Activated naive CD8-positive, alpha-beta T cell treated with anti-CD3 and anti-CD28 coated beads, Interleukin-2, amount 10 ng/mL, durations not matched to agents 7 days and 5 days (primary cell): ENCODE data around the gene TMEM184B. TPM values are rescaled to one million over a fixed set of nuclear protein-coding genes. Genes with fewer than 3 reads are reported as not detected.

Source experiments
- ATAC-seq: fragments of 150-1000 bp; cut with Tn5 transposase; one replicate; pipeline ENCODE4 v1.10.0; 2021; ENCODE audit warnings: low read depth, moderate library complexity
- POLR2A ChIA-PET: fragments of 350-600 bp; sonication (Branson Sonifier 250); formaldehyde crosslinking; loops from one replicate; lab custom pipeline; 2021; ENCODE audit warnings: antibody characterized with exemption; lab: Charles Lee
- DNase-seq: peaks from one replicate; pipeline ENCODE4 v3.0.0; 2021
- H3K27ac Mint-ChIP-seq: one replicate; pipeline ENCODE4 v1.8.0; 2022; ENCODE audit warnings: mild to moderate bottlenecking, mixed read lengths
- H3K27me3 Mint-ChIP-seq: one replicate; pipeline ENCODE4 v1.8.0; 2022; ENCODE audit warnings: mild to moderate bottlenecking, moderate library complexity, mixed read lengths
- H3K36me3 Mint-ChIP-seq: one replicate; pipeline ENCODE4 v1.8.0; 2021; ENCODE audit warnings: mild to moderate bottlenecking, mixed read lengths
- H3K4me1 Mint-ChIP-seq: one replicate; pipeline ENCODE4 v1.8.0; 2021; ENCODE audit warnings: mixed read lengths
- H3K4me3 Mint-ChIP-seq: one replicate; pipeline ENCODE4 v1.8.0; 2022; ENCODE audit warnings: mild to moderate bottlenecking, moderate library complexity, mixed read lengths
- H3K9me3 Mint-ChIP-seq: one replicate; pipeline ENCODE4 v1.8.0; 2021; ENCODE audit warnings: mixed read lengths
- total RNA-seq, 2 experiments: library from RNA; stranded (reverse); gene quantifications; one replicate each; pipeline ENCODE4 v1.2.3, GENCODE V29; 2021

Gene TMEM184B
- total RNA-seq, 2 experiments from 2014 or later, result 29.7 to 31.5 TPM

DNA sequence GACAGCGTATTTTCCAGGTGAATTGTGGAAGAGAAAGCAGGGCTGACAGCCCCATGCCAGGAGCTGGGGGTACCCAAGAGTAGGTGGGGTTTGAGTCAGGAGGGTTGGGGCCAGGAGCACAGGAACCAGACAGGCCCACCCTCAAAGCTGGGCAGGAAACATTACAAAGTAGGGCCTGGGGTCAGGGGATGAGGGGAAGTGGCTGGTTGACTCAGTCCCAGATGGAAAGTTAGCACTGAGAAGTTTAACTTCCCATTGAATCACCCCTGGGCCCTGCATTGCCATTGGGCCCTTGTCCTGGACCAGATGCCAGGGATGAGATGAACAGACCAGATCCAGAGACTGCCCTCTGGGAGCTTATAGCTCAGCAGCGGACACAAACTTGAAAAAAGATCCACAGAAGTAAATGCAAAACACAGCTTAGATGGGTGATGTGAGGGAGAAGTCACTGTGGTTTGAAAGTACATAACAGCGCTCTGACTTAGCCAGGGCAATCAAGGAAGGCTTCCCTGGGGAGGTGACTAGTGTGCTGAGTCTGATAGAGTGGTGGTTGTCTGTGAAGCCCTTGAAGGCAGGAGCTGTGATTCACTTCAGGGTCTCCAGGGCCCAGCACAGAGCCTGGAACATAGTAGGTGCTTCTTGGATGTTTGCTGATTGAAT is 68.8 kb downstream of the TMEM184B start:
- H3K36me3 Mint-ChIP-seq, result peaks cover 2% of the 10 kb centered on the region
- no peak for ATAC-seq
- peak overlapping the region; percentile 26 for H3K27ac Mint-ChIP-seq
- no peaks in the 10 kb centered on the region for H3K9me3 Mint-ChIP-seq
- no peaks in the 10 kb centered on the region for H3K27me3 Mint-ChIP-seq
- POLR2A ChIA-PET, result interaction anchor here (0.7 to 5.5 kb wide), 5 partner anchors 9 to 399 kb away, joined by 4 to 78 read pairs (median 5); partner anchors contain the start of gene PLA2G6
- no peak for DNase-seq
- peak overlapping the region; percentile 90 for H3K4me3 Mint-ChIP-seq
- H3K4me1 Mint-ChIP-seq, result peaks cover 37% of the 10 kb centered on the region

DNA sequence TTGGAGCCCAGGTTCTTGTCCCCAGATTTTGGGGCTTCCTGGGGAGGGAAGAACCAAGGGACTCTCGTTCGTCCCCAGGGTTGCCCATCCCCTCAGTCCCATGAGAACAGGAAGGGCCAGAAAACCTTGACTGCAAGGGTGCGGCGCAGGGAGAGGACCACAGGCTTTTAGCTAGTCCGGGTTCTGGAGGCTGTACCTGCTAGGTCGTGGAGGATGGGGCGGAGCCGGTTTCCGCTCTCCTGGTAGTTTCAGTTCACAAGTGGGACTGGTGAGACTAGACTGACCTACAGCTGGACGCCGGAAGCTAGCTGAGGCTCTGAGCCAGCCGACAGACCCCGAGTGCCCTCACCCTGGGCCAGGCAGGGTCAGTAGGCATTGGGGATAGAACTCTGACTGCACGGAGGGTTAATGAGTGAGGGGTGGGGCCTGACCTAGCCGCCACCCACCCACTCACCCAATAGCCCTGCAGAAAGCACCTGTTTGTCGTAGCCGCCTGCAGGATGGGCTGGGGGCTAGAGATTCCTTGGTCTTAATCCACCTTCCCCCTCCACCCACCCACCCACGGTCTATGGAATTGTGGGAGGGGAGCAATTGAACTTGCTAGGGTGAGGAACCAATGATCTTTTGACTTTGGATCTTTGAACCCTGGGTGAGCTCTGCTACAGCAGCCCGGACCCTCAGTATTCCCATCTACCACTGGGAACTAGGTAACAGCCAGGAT is 69.6 kb downstream of the TMEM184B start:
- Mint-ChIP-seq H3K4me1 (peaks cover 36% of the 10 kb centered on the region), H3K27me3 (no peaks in the 10 kb centered on the region), H3K9me3 (no peaks in the 10 kb centered on the region), H3K36me3 (peaks cover 2% of the 10 kb centered on the region), H3K27ac (peak overlapping the region; percentile 82), H3K4me3 (peak overlapping the region; percentile 90)
- ATAC-seq (peak; percentile 8), DNase-seq (peak; percentile 68)
- POLR2A ChIA-PET, result interaction anchor here (0.5 to 5.5 kb wide), 6 partner anchors 23 to 818 kb away, joined by 3 to 78 read pairs (median 5); partner anchors contain the start of genes APOBEC3D and PLA2G6

DNA sequence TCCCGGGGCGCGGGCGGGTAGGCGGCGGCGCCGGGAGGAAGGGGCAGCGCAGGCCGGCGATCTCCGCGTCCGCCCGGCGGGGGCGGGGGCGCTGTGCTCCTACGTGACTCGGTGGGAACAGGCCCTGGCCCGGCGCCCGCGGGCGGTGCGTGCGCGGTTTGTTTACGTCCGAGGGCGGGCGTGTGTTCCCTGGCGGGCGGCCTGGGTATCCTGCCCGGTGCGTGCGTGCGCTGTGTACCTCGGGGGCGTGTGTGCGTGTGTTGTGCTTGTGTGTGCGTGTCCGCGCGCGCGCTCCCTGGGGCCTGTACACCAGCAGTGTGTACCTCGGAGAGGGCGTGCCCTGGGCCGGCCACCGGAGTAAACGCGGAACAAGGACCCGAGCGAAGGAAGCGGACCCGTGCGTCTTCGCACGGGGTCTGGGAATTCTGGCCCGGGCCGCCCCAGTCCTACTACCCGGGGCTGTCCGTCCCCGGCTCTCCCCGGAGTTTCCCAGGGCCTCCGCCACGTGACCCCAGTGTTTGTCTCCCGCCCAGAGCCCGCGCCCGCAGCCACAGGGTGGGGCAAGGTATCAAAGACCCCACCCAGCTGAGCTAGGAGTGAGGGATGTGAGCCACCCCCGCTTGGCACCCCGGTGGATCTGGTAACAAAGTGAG is 70.2 kb downstream of the TMEM184B start:
- H3K4me3 Mint-ChIP-seq, result peak overlapping the region; percentile 90
- POLR2A ChIA-PET, result interaction anchor here (1.0 to 5.5 kb wide), 6 partner anchors 10 to 112 kb away, joined by 3 to 78 read pairs (median 7); partner anchors contain the start of gene PLA2G6
- H3K36me3 Mint-ChIP-seq, result peaks cover 2% of the 10 kb centered on the region
- peak overlapping the region; percentile 82 for H3K27ac Mint-ChIP-seq
- ATAC-seq (peak; percentile 17), DNase-seq (peak; percentile 77)
- H3K4me1 Mint-ChIP-seq, result peaks cover 34% of the 10 kb centered on the region
- H3K9me3 Mint-ChIP-seq, result no peaks in the 10 kb centered on the region
- no peaks in the 10 kb centered on the region for H3K27me3 Mint-ChIP-seq

DNA sequence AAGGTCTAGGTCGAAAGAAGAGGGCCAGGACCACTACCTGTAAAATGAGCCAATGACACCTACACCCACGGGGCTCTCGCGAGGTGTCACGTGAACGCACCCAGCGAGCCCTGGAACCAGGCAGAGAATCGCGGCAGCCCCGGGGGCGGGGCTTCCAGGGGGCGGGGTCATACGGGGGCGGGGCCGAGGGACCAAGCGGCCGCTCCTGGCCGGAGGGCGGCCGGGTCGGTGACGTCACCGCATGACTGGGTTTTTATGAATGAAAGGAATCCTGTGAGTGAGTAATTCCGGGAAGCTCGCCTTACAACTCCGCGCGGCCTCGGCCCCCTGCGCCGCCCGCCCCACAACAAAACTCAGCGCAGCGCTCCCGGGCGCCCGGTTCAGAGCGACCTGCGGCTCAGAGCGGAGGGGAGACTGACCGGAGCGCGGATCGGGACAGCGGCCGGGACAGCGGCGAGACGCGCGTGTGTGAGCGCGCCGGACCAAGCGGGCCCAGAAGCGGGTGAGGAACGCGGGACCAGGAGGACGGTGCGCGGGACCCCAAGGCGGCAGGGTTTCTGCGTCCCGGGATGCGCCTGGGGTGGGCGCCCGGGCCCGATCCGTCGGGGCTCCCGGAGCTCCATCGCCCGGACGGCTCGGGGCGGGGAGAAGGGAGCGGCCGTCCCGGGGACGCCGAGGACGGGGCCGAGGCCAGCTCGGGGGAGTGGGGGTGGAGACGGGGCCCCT is 70.9 kb downstream of the TMEM184B start, which contains the start of gene MAFF:
MAFF (plus strand) TSS at position 284 of the 726 bp plus-strand sequence. CDS start 11,860 bp downstream, outside the sequence.
- H3K36me3 Mint-ChIP-seq, result peaks cover 2% of the 10 kb centered on the region
- H3K27ac Mint-ChIP-seq, result peak within 1 kb of the TSS; percentile 98
- no peaks in the 10 kb centered on the region for H3K27me3 Mint-ChIP-seq
- peak within 1 kb of the TSS; percentile 90 for H3K4me3 Mint-ChIP-seq
- ATAC-seq (peak; percentile 72), DNase-seq (peak; percentile 90)
- H3K9me3 Mint-ChIP-seq, result no peaks in the 10 kb centered on the region
- POLR2A ChIA-PET, result interaction anchor here (0.7 to 5.5 kb wide), 15 partner anchors 9 to 306 kb away, joined by 3 to 78 read pairs (median 4); partner anchors contain the start of genes PICK1 and PLA2G6
- peaks cover 34% of the 10 kb centered on the region for H3K4me1 Mint-ChIP-seq

DNA sequence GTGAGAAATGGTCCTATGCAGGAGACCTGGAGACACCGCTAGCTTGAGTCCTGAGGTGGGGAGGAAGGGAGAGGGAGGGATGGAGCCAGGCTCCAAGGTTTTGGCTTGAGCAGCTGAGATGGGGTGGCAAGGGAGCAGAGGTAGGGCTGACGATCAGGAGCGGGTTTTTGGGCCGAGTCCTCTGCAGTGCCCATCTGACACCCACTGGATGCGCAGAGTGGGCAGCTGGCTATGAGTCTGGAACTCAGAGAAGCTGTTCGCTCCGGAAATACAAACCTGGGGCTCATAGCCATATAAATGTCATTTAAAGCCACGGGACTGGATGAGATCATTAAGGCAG is 71.5 kb downstream of the TMEM184B start:
- H3K27ac Mint-ChIP-seq, result peak overlapping the region; percentile 98
- no peak for ATAC-seq
- H3K9me3 Mint-ChIP-seq, result no peaks in the 10 kb centered on the region
- peaks cover 34% of the 10 kb centered on the region for H3K4me1 Mint-ChIP-seq
- H3K27me3 Mint-ChIP-seq, result no peaks in the 10 kb centered on the region
- POLR2A ChIA-PET, result interaction anchor here (0.7 to 5.5 kb wide), 15 partner anchors 8 to 305 kb away, joined by 3 to 78 read pairs (median 3); partner anchors contain the start of genes PICK1 and PLA2G6
- DNase-seq, result no peak
- H3K36me3 Mint-ChIP-seq, result peaks cover 2% of the 10 kb centered on the region
- H3K4me3 Mint-ChIP-seq, result peak overlapping the region; percentile 85

DNA sequence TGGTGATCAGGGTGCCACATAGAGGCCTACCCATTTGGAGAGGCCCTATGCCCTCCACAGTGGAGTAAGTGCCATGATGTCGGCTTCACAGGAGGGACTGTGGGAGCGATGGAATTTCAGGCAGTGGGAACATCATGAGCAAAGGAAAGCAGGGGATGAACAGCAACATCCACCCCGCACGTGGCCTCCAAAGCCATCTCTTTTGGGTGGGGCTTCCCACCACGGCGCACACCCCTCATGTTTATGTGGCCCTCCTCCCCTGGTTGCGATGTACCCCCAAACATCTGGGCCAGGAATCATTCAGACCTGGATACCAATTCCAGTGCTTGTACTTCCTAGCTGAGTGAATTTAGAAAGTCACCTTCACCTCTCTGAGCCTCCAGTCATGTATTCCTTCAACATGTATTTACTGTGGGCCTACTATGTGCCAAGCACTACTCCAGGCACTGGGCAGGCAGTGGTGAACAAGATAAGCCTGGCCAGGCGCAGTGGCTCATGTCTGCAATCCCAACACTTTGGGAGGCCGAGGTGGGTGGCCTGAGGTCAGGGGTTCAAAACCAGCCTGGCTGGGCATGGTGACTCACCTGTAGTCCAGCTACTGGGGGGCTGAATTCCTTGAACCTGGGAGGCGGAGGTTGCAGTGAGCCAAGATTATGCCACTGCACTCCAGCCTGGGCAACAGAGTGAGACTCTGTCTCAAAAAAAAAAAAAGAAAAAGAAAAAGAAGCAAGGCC is 72.8 kb downstream of the TMEM184B start:
- DNase-seq, result no peak
- POLR2A ChIA-PET, result interaction anchor here (0.7 to 5.5 kb wide), 5 partner anchors 20 to 118 kb away, joined by 5 to 78 read pairs (median 5); partner anchors contain the start of gene PLA2G6
- no peaks in the 10 kb centered on the region for H3K9me3 Mint-ChIP-seq
- no peaks in the 10 kb centered on the region for H3K27me3 Mint-ChIP-seq
- H3K4me3 Mint-ChIP-seq, result no peak overlapping the region
- H3K27ac Mint-ChIP-seq, result peak overlapping the region; percentile 98
- H3K36me3 Mint-ChIP-seq, result no peaks in the 10 kb centered on the region
- no peak for ATAC-seq
- peaks cover 32% of the 10 kb centered on the region for H3K4me1 Mint-ChIP-seq

DNA sequence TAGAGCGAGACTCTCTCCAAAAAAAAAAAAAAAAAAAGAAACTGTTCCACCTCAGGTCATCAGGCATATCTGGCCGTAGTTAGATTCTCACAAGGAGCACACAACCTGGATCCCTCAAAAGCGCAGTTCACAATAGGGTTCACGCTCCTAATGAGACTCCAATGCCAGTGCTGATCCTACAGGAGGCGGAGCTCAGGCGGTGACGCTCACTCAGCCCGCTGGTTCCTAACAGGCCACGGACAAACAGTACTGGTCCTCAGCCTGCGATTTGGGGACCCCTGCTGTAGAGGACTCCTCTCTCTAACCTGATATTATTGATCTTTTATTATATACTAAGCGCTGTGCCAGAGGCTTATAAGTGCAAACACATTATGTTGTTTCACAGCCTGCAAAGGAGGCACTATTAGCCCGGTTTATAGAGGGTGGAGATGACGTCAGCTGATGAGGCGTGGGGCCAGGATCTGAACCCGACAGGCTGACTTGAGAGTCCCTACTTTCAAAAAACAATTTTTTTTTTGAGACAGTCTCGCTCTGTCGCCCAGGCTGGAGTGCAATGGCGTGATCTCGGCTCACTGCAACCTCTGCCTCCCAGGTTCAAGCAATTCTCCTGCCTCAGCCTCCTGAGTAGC is 75.9 kb downstream of the TMEM184B start:
- no peaks in the 10 kb centered on the region for H3K36me3 Mint-ChIP-seq
- no peaks in the 10 kb centered on the region for H3K9me3 Mint-ChIP-seq
- no peak overlapping the region for H3K4me3 Mint-ChIP-seq
- peaks cover 27% of the 10 kb centered on the region for H3K4me1 Mint-ChIP-seq
- H3K27me3 Mint-ChIP-seq, result peaks cover 2% of the 10 kb centered on the region
- ATAC-seq (no peak), DNase-seq (no peak)
- H3K27ac Mint-ChIP-seq, result no peak overlapping the region
- POLR2A ChIA-PET, result interaction anchor here (0.7 kb wide), 1 partner anchor 21 kb away, joined by 3 read pairs; no protein-coding TSS in a partner anchor

DNA sequence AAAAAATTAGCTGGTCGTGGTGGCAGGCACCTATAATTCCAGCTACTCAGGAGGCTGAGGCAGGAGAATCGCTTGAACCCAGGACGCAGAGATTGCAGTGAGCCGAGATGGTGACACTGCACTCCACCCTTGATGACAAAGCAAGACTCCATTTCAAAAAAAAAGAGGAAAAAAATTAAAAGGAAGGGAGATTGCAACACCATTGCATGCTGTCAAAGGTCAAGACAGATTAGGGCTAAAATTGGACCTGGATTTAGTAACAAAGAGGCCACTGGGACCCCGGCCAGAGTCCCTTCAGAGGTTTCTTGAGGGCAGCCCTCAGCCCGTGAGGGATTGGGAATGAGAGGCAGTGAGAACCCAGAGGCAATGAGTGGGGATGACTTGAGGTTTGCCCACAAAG is 79.2 kb downstream of the TMEM184B start:
- no peaks in the 10 kb centered on the region for H3K36me3 Mint-ChIP-seq
- no peak overlapping the region for H3K4me3 Mint-ChIP-seq
- POLR2A ChIA-PET, result interaction anchor here (1.5 to 3.3 kb wide), 2 partner anchors 8 to 12 kb away, joined by 7 to 13 read pairs; partner anchors contain the start of genes MAFF and PLA2G6
- DNase-seq, result no peak
- H3K27ac Mint-ChIP-seq, result no peak overlapping the region
- ATAC-seq, result no peak
- no peaks in the 10 kb centered on the region for H3K9me3 Mint-ChIP-seq
- peaks cover 3% of the 10 kb centered on the region for H3K27me3 Mint-ChIP-seq
- H3K4me1 Mint-ChIP-seq, result peaks cover 14% of the 10 kb centered on the region

DNA sequence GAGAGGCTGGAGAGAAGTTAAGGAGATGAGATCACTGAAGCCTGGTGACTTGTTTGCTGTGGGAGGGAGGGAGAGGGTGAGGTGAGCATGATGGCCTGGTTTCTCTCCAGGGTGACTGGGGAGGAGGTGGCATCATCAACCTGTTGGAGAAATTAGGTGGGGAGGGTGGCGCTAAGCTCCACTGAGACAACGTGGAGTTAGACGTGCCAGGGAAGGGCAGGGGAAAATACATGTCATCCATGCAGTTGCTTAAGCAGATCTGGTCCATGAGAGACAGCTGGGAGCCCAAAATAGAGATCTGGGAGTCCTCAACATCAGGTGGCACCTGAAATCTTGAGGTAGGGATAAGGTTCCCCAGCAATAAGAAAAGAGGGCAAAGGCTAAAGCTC is 80.3 kb downstream of the TMEM184B start:
- POLR2A ChIA-PET, result interaction anchor here (1.5 to 3.3 kb wide), 2 partner anchors 9 to 11 kb away, joined by 7 to 13 read pairs; partner anchors contain the start of genes MAFF and PLA2G6
- Mint-ChIP-seq H3K4me3 (no peak overlapping the region), H3K9me3 (no peaks in the 10 kb centered on the region), H3K36me3 (no peaks in the 10 kb centered on the region), H3K4me1 (peaks cover 14% of the 10 kb centered on the region), H3K27me3 (peaks cover 3% of the 10 kb centered on the region), H3K27ac (no peak overlapping the region)
- DNase-seq (no peak), ATAC-seq (no peak)

GRCh38 chr22:38191731-38192474 is 80.9 kb downstream of the TMEM184B start:
- POLR2A ChIA-PET, result interaction anchor here (1.5 to 3.3 kb wide), 2 partner anchors 10 kb away, joined by 7 to 13 read pairs; partner anchors contain the start of genes MAFF and PLA2G6
- Mint-ChIP-seq H3K4me3 (no peak overlapping the region), H3K4me1 (peaks cover 14% of the 10 kb centered on the region), H3K9me3 (no peaks in the 10 kb centered on the region), H3K27ac (no peak overlapping the region), H3K27me3 (peaks cover 3% of the 10 kb centered on the region), H3K36me3 (no peaks in the 10 kb centered on the region)
- DNase-seq (no peak), ATAC-seq (no peak)

GRCh38 chr22:38191055-38191454 is 81.8 kb downstream of the TMEM184B start:
- Mint-ChIP-seq H3K4me1 (peaks cover 12% of the 10 kb centered on the region), H3K27ac (no peak overlapping the region), H3K4me3 (no peak overlapping the region), H3K36me3 (no peaks in the 10 kb centered on the region), H3K9me3 (no peaks in the 10 kb centered on the region), H3K27me3 (peaks cover 3% of the 10 kb centered on the region)
- POLR2A ChIA-PET, result no interaction called here
- DNase-seq (no peak), ATAC-seq (no peak)
